ENCODE data around the gene CPS1. TPM values are rescaled to one million over a fixed set of nuclear protein-coding genes. Genes with fewer than 3 reads are reported as not detected.

The CPS1 gene
- total and polyA plus RNA-seq, 9 donors: 0.78 to 28.9 (median 1.6) TPM

DNA sequence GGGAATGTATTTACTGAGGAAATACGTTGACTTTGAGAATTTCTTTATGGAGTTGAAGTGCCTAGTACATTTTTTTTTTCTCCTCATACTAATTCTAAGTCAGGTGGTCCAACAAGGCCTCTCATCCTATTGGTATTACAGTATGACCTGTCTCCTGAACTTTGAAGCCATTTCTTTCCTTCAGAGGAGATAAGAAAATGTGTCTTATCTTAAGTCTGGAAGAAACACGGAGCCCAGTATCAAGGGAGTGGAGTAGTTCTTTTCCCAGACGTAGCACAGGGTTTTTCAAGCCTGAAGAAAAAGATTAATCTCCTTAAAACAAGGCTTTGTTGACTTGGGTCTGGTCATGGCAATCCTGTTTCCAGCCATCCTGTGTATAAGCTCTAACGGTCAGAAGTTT, 11.6 kb upstream of the CPS1 start:
- Histone ChIP-seq H3K4me3 (ENCODE audit: low read length) (no peak overlapping the region), H3K27me3 (ENCODE audit: control insufficient read depth, insufficient read depth, low read length) (no peaks in the 10 kb centered on the region), H3K27ac (ENCODE audit: low read length) (no peak overlapping the region), H3K9me3 (replicated peaks; ENCODE audit: control insufficient read depth, low read depth, low read length) (no peaks in the 10 kb centered on the region), H3K36me3 (ENCODE audit: control insufficient read depth, insufficient read depth, low read length) (no peaks in the 10 kb centered on the region), H3K4me1 (ENCODE audit: control insufficient read depth, insufficient read depth, low read length) (no peaks in the 10 kb centered on the region)
- 84% methylated on average over 2 of the region's 4 CpGs for WGBS (ENCODE audit: insufficient coverage)
- DNase-seq: no peak

GRCh38 chr2:210546424-210547208, 9.8 kb upstream of the CPS1 start:
- no peaks in the 10 kb centered on the region for H3K4me1 ChIP-seq (ENCODE audit: control insufficient read depth, insufficient read depth, low read length)
- WGBS (ENCODE audit: insufficient coverage): 48% methylated on average over 2 of the region's 5 CpGs
- H3K36me3 ChIP-seq (ENCODE audit: control insufficient read depth, insufficient read depth, low read length): no peaks in the 10 kb centered on the region
- no peak overlapping the region for H3K4me3 ChIP-seq (ENCODE audit: low read length)
- no peak overlapping the region for H3K27ac ChIP-seq (ENCODE audit: low read length)
- DNase-seq: no peak
- H3K9me3 ChIP-seq (replicated peaks; ENCODE audit: control insufficient read depth, low read depth, low read length): no peaks in the 10 kb centered on the region
- no peaks in the 10 kb centered on the region for H3K27me3 ChIP-seq (ENCODE audit: control insufficient read depth, insufficient read depth, low read length)

GRCh38 chr2:210548031-210548430, 8.4 kb upstream of the CPS1 start:
- DNase-seq: no peak
- no CpG with 5 or more reads among the region's 2 CpGs for WGBS (ENCODE audit: insufficient coverage)
- no peak overlapping the region for H3K4me3 ChIP-seq (ENCODE audit: low read length)

DNA sequence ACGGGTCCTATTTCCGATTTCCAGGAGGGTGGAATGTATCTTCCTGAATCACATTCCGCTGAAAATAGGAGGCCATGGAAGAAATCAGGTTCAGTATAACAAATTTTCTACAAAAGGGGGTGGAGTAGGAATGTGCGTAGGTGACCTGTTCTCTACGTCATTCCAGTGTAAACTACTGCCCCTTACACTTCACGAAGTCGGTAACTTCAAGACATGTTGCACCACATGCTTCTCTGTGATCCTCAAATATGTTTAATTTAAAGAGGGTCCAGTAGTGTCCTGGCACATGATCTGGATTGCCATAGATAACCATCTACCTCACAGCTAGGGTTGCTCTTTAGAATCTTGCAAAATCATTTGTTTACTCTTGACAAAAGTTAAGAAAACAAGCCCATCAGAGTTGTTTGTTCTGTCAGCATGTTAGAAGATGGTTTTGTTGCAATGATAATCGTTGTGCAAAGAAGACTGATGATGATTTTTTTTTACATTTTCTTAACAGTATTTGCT, 7.5 kb upstream of the CPS1 start:
- Histone ChIP-seq H3K4me3 (ENCODE audit: low read length) (no peak overlapping the region), H3K9me3 (replicated peaks; ENCODE audit: control insufficient read depth, low read depth, low read length) (no peaks in the 10 kb centered on the region), H3K27ac (ENCODE audit: low read length) (no peak overlapping the region), H3K36me3 (ENCODE audit: control insufficient read depth, insufficient read depth, low read length) (no peaks in the 10 kb centered on the region), H3K27me3 (ENCODE audit: control insufficient read depth, insufficient read depth, low read length) (no peaks in the 10 kb centered on the region), H3K4me1 (ENCODE audit: control insufficient read depth, insufficient read depth, low read length) (no peaks in the 10 kb centered on the region)
- no peak for DNase-seq
- WGBS (ENCODE audit: insufficient coverage): no CpG with 5 or more reads among the region's 8 CpGs

More at GRCh38 chr2:210548031-210548430, 8.4 kb upstream of the CPS1 start:
- Histone ChIP-seq H3K27ac (ENCODE audit: low read length) (no peak overlapping the region), H3K36me3 (ENCODE audit: control insufficient read depth, insufficient read depth, low read length) (no peaks in the 10 kb centered on the region), H3K27me3 (ENCODE audit: control insufficient read depth, insufficient read depth, low read length) (no peaks in the 10 kb centered on the region), H3K4me1 (ENCODE audit: control insufficient read depth, insufficient read depth, low read length) (no peaks in the 10 kb centered on the region), H3K9me3 (replicated peaks; ENCODE audit: control insufficient read depth, low read depth, low read length) (no peaks in the 10 kb centered on the region)

GRCh38 chr2:210551001-210551400, 5.4 kb upstream of the CPS1 start:
- WGBS (ENCODE audit: insufficient coverage): no CpG with 5 or more reads among the region's 2 CpGs
- peak; percentile 73 for DNase-seq
- Histone ChIP-seq H3K4me3 (ENCODE audit: low read length) (no peak overlapping the region), H3K27me3 (ENCODE audit: control insufficient read depth, insufficient read depth, low read length) (no peaks in the 10 kb centered on the region), H3K4me1 (ENCODE audit: control insufficient read depth, insufficient read depth, low read length) (no peaks in the 10 kb centered on the region), H3K9me3 (replicated peaks; ENCODE audit: control insufficient read depth, low read depth, low read length) (no peaks in the 10 kb centered on the region), H3K36me3 (ENCODE audit: control insufficient read depth, insufficient read depth, low read length) (no peaks in the 10 kb centered on the region), H3K27ac (ENCODE audit: low read length) (no peak overlapping the region)

- Histone ChIP-seq H3K4me1 (ENCODE audit: control insufficient read depth, insufficient read depth, low read length) (no peaks in the 10 kb centered on the region), H3K27me3 (ENCODE audit: control insufficient read depth, insufficient read depth, low read length) (no peaks in the 10 kb centered on the region), H3K36me3 (ENCODE audit: control insufficient read depth, insufficient read depth, low read length) (no peaks in the 10 kb centered on the region), H3K27ac (ENCODE audit: low read length) (no peak overlapping the region), H3K9me3 (replicated peaks; ENCODE audit: control insufficient read depth, low read depth, low read length) (no peaks in the 10 kb centered on the region), H3K4me3 (ENCODE audit: low read length) (no peak overlapping the region)
- no CpG with 5 or more reads among the region's 1 CpG for WGBS (ENCODE audit: insufficient coverage)
- no peak for DNase-seq
Observed at GRCh38 chr2:210553373-210553772, 3.0 kb upstream of the CPS1 start.

GRCh38 chr2:210555555-210555954, 844 bp upstream of the CPS1 start:
- Histone ChIP-seq H3K27me3 (ENCODE audit: control insufficient read depth, insufficient read depth, low read length) (no peaks in the 10 kb centered on the region), H3K4me1 (ENCODE audit: control insufficient read depth, insufficient read depth, low read length) (no peaks in the 10 kb centered on the region), H3K36me3 (ENCODE audit: control insufficient read depth, insufficient read depth, low read length) (no peaks in the 10 kb centered on the region), H3K4me3 (ENCODE audit: low read length) (no peak overlapping the region), H3K27ac (ENCODE audit: low read length) (no peak overlapping the region), H3K9me3 (replicated peaks; ENCODE audit: control insufficient read depth, low read depth, low read length) (no peaks in the 10 kb centered on the region)
- no peak for DNase-seq

DNA sequence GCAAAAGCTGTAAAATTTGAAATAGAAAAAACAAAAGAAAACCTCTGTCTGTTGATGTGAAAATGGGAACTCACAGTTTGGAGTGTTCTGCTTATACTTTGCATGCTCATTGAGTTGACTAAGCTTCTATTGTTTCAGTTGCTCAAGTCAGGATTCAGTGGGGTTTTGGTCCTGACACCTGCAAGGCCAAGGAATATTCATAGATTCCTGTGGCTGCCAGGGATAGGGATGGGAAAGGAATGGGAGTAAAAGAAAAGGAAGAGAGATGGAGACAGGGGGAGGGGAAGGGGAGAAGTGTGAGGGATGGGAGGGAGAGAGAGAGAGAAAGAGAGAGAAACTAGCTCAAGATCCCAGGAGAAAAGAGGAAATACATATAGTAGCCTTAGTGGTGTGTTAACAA, 1.3 kb downstream of the CPS1 start:
- Histone ChIP-seq H3K36me3 (ENCODE audit: control insufficient read depth, insufficient read depth, low read length) (no peaks in the 10 kb centered on the region), H3K4me3 (ENCODE audit: low read length) (no peak overlapping the region), H3K27ac (ENCODE audit: low read length) (no peak overlapping the region), H3K9me3 (replicated peaks; ENCODE audit: control insufficient read depth, low read depth, low read length) (no peaks in the 10 kb centered on the region), H3K27me3 (ENCODE audit: control insufficient read depth, insufficient read depth, low read length) (no peaks in the 10 kb centered on the region), H3K4me1 (ENCODE audit: control insufficient read depth, insufficient read depth, low read length) (no peaks in the 10 kb centered on the region)
- no peak for DNase-seq

DNA sequence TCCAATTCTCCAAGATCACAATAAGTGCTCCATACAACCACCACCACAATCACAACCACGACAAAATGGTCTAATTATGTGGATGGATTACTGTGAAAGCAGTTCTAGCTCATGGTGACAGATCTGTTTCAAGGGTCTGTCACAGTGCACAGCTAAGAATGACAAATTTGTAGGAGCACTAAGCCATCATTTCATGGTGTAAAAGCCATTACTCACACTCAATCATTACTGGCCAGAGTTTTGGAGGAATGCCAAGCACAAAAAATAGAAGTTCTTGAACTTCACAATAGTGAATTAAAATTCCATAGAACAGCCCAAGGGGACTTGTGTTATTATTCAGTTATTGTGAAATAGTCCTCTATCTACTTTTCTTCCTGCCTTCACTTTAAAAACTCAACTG, 2.3 kb downstream of the CPS1 start:
- peak; percentile 50 for DNase-seq
- no peak overlapping the region for H3K4me3 ChIP-seq (ENCODE audit: low read length)
- H3K4me1 ChIP-seq (ENCODE audit: control insufficient read depth, insufficient read depth, low read length): no peaks in the 10 kb centered on the region
- H3K36me3 ChIP-seq (ENCODE audit: control insufficient read depth, insufficient read depth, low read length): no peaks in the 10 kb centered on the region
- H3K9me3 ChIP-seq (replicated peaks; ENCODE audit: control insufficient read depth, low read depth, low read length): no peaks in the 10 kb centered on the region
- H3K27ac ChIP-seq (ENCODE audit: low read length): no peak overlapping the region
- no peaks in the 10 kb centered on the region for H3K27me3 ChIP-seq (ENCODE audit: control insufficient read depth, insufficient read depth, low read length)
- WGBS (ENCODE audit: insufficient coverage): no CpG with 5 or more reads among the region's 1 CpG

DNA sequence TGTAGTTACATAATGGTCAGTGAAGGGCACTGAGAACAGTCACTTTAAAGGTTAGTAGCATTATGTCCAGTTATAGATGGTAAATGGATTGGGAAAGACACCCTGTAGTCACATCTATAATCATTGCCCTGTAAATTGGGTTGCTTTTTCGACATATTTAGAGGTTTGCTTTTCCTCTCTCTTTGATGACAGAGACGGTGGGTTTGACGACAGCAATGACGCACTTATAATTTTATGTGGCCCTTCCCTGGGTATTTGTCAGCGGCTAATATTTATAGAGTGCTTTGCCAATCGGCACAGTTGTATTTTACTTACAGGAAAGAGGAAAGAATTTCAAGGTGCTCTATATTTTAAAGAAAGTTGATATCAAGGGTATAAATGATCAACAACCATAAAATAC, 2.8 kb downstream of the CPS1 start:
- Histone ChIP-seq H3K4me1 (ENCODE audit: control insufficient read depth, insufficient read depth, low read length) (no peaks in the 10 kb centered on the region), H3K4me3 (ENCODE audit: low read length) (no peak overlapping the region), H3K27me3 (ENCODE audit: control insufficient read depth, insufficient read depth, low read length) (no peaks in the 10 kb centered on the region), H3K9me3 (replicated peaks; ENCODE audit: control insufficient read depth, low read depth, low read length) (no peaks in the 10 kb centered on the region), H3K27ac (ENCODE audit: low read length) (no peak overlapping the region), H3K36me3 (ENCODE audit: control insufficient read depth, insufficient read depth, low read length) (no peaks in the 10 kb centered on the region)
- WGBS (ENCODE audit: insufficient coverage): 80% methylated on average over 1 of the region's 6 CpGs
- DNase-seq: no peak

- Histone ChIP-seq H3K4me3 (ENCODE audit: low read length) (no peak overlapping the region), H3K27ac (ENCODE audit: low read length) (no peak overlapping the region), H3K4me1 (ENCODE audit: control insufficient read depth, insufficient read depth, low read length) (no peaks in the 10 kb centered on the region), H3K36me3 (ENCODE audit: control insufficient read depth, insufficient read depth, low read length) (no peaks in the 10 kb centered on the region), H3K27me3 (ENCODE audit: control insufficient read depth, insufficient read depth, low read length) (no peaks in the 10 kb centered on the region), H3K9me3 (replicated peaks; ENCODE audit: control insufficient read depth, low read depth, low read length) (no peaks in the 10 kb centered on the region)
- WGBS (ENCODE audit: insufficient coverage): no CpG with 5 or more reads among the region's 5 CpGs
- no peak for DNase-seq
Observed at GRCh38 chr2:210561475-210561874, 5.1 kb downstream of the CPS1 start.
